HG02763 (cell line): Measurements from ENCODE around the gene IRX2.

Experiments
- ATAC-seq: cut with Tn5 transposase; IDR thresholded peaks from one replicate; pipeline ENCODE4 v1.9.1; 2021; ENCODE audit warnings: mild to moderate bottlenecking, moderate library complexity; ENCODE audit not compliant: unreplicated experiment

The IRX2 gene

GRCh38 chr5:2721385-2722138 is 29.9 kb downstream of the IRX2 start:
- ATAC-seq: no peak

GRCh38 chr5:2719332-2719731 is 32.1 kb downstream of the IRX2 start:
- ATAC-seq: no peak

- ATAC-seq: no peak
These were observed 33.4 kb downstream of the IRX2 start for GRCh38 chr5:2718115-2718514.

GRCh38 chr5:2715856-2716255 is 35.6 kb downstream of the IRX2 start:
- no peak for ATAC-seq

GRCh38 chr5:2714805-2715204 is 36.7 kb downstream of the IRX2 start:
- ATAC-seq: no peak

- no peak for ATAC-seq
These were observed 37.5 kb downstream of the IRX2 start for GRCh38 chr5:2714026-2714425.

- no peak for ATAC-seq
These were observed 39.7 kb downstream of the IRX2 start for GRCh38 chr5:2711446-2712425.

- no peak for ATAC-seq
These were observed 40.6 kb downstream of the IRX2 start for GRCh38 chr5:2710910-2711309.

- no peak for ATAC-seq
These were observed 41.3 kb downstream of the IRX2 start for GRCh38 chr5:2709976-2710689.

- no peak for ATAC-seq
These were observed 42.7 kb downstream of the IRX2 start for GRCh38 chr5:2708751-2709150.

- ATAC-seq: no peak
These were observed 43.3 kb downstream of the IRX2 start for GRCh38 chr5:2708132-2708531.

- ATAC-seq: no peak
These were observed 45.6 kb downstream of the IRX2 start for GRCh38 chr5:2705861-2706260.

- no peak for ATAC-seq
These were observed 46.5 kb downstream of the IRX2 start for GRCh38 chr5:2704806-2705645.

- ATAC-seq: no peak
These were observed 47.4 kb downstream of the IRX2 start for GRCh38 chr5:2704111-2704510.

GRCh38 chr5:2703615-2704014 is 47.9 kb downstream of the IRX2 start:
- no peak for ATAC-seq

GRCh38 chr5:2703041-2703440 is 48.4 kb downstream of the IRX2 start:
- ATAC-seq: no peak

GRCh38 chr5:2702096-2702879 is 49.2 kb downstream of the IRX2 start:
- ATAC-seq: no peak

GRCh38 chr5:2701592-2701991 is 49.9 kb downstream of the IRX2 start:
- ATAC-seq: no peak

- no peak for ATAC-seq
These were observed 50.6 kb downstream of the IRX2 start for GRCh38 chr5:2700876-2701275.

GRCh38 chr5:2699686-2700085 is 51.8 kb downstream of the IRX2 start:
- ATAC-seq: no peak
